ENCODE data around the gene GORASP1.

Gene GORASP1

DNA sequence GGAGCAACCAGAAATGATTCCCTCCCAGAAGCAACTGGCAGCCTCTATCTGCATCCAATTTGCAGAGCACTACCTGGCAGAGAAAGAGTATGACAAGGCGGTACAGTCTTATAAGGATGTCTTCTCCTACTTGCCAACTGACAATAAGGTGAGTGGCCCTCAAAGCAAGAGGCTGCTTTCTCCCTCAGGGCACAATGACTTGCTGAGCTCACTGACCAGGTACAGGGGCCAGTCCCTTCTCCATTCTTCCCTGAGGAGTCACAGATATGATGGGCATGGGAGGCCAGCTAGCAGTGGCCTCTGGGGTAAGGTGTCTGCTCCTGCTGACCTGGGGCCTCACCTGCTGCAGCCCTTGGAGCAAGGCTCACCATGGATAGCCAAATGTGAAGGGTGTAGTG is 25.7 kb upstream of the GORASP1 start (continued):
- TF ChIP-seq, protein P1, sequence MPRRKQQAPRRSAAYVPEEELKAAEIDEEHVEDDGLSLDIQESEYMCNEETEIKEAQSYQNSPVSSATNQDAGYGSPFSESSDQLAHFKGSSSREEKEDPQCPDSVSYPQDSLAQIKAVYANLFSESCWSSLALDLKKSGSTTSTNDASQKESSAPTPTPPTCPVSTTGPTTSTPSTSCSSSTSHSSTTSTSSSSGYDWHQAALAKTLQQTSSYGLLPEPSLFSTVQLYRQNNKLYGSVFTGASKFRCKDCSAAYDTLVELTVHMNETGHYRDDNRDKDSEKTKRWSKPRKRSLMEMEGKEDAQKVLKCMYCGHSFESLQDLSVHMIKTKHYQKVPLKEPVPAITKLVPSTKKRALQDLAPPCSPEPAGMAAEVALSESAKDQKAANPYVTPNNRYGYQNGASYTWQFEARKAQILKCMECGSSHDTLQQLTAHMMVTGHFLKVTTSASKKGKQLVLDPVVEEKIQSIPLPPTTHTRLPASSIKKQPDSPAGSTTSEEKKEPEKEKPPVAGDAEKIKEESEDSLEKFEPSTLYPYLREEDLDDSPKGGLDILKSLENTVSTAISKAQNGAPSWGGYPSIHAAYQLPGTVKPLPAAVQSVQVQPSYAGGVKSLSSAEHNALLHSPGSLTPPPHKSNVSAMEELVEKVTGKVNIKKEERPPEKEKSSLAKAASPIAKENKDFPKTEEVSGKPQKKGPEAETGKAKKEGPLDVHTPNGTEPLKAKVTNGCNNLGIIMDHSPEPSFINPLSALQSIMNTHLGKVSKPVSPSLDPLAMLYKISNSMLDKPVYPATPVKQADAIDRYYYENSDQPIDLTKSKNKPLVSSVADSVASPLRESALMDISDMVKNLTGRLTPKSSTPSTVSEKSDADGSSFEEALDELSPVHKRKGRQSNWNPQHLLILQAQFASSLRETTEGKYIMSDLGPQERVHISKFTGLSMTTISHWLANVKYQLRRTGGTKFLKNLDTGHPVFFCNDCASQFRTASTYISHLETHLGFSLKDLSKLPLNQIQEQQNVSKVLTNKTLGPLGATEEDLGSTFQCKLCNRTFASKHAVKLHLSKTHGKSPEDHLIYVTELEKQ (tag by site-specific recombination; IDR thresholded peaks at IDR 0.05; ENCODE audit: borderline replicate concordance): no peak
- no peak for TF ChIP-seq ZNF707 (tag by site-specific recombination; IDR thresholded peaks at IDR 0.05)

DNA sequence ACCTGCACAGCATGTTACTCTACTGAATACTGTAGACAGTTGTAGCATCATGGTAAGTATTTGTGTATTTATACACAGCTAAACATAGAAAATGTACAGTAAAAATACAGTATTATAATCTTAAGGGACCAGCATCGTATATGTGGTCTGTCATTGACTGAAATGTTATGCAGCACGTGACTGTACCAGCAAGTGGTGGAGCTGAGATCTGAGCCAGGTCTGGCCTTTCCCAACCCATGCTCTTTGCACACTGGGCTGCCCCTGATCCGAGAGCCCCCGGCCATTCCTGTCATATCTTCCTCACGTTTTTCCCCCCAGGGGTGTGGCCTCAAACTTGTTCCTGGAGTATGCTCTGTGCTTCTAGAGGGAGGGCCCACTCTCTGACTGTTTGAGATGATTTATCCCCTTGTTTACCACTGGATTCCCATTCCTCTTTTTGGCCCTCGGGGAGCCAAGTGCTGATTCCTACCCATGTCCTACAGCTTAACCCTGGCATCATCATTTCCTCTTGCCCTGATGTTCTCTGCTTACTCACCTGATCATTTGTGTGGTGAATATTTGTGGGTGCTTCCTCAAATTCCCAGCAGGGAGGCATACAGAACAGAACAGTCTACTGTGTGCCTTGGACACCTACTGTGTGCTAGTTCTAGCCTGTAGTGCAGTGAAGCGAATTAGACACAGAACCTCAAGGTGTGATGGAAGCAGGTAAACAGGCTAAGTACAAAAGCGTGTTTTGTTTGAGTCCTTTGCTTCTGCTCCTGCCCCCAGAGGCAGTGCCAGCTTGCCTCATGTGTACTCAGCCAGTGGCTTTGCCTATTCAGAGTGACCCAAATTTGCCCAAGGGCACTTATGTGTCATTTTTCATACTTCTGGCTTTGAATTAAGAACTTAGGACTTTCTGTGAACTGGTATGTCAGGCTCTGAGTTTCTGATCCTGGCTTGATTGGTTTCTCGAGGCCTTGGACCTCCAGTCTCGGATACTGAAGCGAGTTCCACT is 25.0 kb upstream of the GORASP1 start:
- Histone ChIP-seq H3K9me3 (ENCODE audit: control insufficient read depth, insufficient read depth, low read depth, low read length) (no peaks in the 10 kb centered on the region), H3K4me3 (ENCODE audit: low read depth, low read length) (no peak overlapping the region), H3K36me3 (ENCODE audit: control insufficient read depth in 2 of 2, insufficient read depth in 1 of 2, low read length in 2 of 2) (no peaks in the 10 kb centered on the region), H3K4me1 (ENCODE audit: control insufficient read depth, insufficient read depth, low read length) (no peaks in the 10 kb centered on the region), H3K27ac (ENCODE audit: extremely low read depth, low read depth, low read length) (no peak overlapping the region)
- TF ChIP-seq YY2 (tag by site-specific recombination; IDR thresholded peaks at IDR 0.05) (no peak), FEZF1 (tag by site-specific recombination; IDR thresholded peaks at IDR 0.05) (no peak), ZNF335 (tag by site-specific recombination; conservative IDR thresholded peaks at IDR 0.05) (no peak), ZNF777 (tag by site-specific recombination; IDR thresholded peaks at IDR 0.05; ENCODE audit: borderline replicate concordance) (no peak)
- ChIA-PET CTCF (interaction anchor here (8.1 kb wide), 1 partner anchor 155 kb away, joined by 145 read pairs; no protein-coding TSS in a partner anchor), POLR2A (no interaction called here)

DNA sequence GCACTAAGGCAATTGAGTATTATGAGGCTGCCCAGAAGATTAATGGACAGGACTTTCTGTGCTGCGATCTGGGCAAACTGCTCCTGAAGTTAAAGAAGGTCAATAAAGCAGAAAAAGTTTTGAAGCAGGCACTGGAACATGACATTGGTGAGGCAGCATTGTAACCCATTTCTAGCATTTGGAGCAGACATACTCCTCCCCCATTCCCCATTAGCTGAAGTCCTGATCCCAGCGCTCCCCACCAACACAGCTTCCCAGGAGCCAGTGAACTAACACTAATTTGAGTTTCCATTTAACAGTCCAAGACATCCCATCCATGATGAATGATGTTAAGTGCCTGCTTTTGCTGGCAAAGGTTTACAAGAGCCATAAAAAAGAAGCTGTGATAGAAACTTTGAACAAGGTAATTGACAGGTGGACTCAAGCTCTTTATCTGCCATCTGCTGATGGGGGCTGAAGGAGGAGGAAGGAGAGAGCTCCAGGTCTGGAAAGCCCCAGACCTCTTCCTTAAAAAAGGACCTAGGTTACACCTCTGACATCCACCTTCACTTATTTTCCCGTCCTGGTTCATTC is 23.4 kb upstream of the GORASP1 start:
- Histone ChIP-seq H3K27ac (ENCODE audit: extremely low read depth, low read depth, low read length) (no peak overlapping the region), H3K4me3 (ENCODE audit: low read depth, low read length) (no peak overlapping the region), H3K9me3 (ENCODE audit: control insufficient read depth, insufficient read depth, low read depth, low read length) (no peaks in the 10 kb centered on the region), H3K4me1 (ENCODE audit: control insufficient read depth, insufficient read depth, low read length) (no peaks in the 10 kb centered on the region), H3K36me3 (ENCODE audit: control insufficient read depth in 2 of 2, insufficient read depth in 1 of 2, low read length in 2 of 2) (no peaks in the 10 kb centered on the region)
- ChIA-PET POLR2A (no interaction called here), CTCF (interaction anchor here (0.6 to 8.1 kb wide), 4 partner anchors 19 to 156 kb away, joined by 4 to 145 read pairs (median 8); no protein-coding TSS in a partner anchor)
- peak; percentile 92; the same call in 1 of the 2 replicates for TF ChIP-seq MZF1 (tag by site-specific recombination; IDR thresholded peaks at IDR 0.05; ENCODE audit: borderline replicate concordance)
- no peak for TF ChIP-seq ZNF140 (tag by site-specific recombination; IDR thresholded peaks at IDR 0.05)
- TF ChIP-seq, protein P2, sequence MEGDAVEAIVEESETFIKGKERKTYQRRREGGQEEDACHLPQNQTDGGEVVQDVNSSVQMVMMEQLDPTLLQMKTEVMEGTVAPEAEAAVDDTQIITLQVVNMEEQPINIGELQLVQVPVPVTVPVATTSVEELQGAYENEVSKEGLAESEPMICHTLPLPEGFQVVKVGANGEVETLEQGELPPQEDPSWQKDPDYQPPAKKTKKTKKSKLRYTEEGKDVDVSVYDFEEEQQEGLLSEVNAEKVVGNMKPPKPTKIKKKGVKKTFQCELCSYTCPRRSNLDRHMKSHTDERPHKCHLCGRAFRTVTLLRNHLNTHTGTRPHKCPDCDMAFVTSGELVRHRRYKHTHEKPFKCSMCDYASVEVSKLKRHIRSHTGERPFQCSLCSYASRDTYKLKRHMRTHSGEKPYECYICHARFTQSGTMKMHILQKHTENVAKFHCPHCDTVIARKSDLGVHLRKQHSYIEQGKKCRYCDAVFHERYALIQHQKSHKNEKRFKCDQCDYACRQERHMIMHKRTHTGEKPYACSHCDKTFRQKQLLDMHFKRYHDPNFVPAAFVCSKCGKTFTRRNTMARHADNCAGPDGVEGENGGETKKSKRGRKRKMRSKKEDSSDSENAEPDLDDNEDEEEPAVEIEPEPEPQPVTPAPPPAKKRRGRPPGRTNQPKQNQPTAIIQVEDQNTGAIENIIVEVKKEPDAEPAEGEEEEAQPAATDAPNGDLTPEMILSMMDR (tag by site-specific recombination; IDR thresholded peaks at IDR 0.05): no peak
- TF ChIP-seq, protein P3, sequence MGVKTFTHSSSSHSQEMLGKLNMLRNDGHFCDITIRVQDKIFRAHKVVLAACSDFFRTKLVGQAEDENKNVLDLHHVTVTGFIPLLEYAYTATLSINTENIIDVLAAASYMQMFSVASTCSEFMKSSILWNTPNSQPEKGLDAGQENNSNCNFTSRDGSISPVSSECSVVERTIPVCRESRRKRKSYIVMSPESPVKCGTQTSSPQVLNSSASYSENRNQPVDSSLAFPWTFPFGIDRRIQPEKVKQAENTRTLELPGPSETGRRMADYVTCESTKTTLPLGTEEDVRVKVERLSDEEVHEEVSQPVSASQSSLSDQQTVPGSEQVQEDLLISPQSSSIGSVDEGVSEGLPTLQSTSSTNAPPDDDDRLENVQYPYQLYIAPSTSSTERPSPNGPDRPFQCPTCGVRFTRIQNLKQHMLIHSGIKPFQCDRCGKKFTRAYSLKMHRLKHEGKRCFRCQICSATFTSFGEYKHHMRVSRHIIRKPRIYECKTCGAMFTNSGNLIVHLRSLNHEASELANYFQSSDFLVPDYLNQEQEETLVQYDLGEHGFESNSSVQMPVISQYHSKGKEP (tag by site-specific recombination; IDR thresholded peaks at IDR 0.05): no peak
